DMS53 treated with DMSO at 0.1 percent for 48 hours (cell line): ENCODE measurements around the gene RHOA.
"Not testable (repeated sequence)": the region's sequence is repeated elsewhere in the genome, so short reads cannot be mapped to it uniquely, and the experiment has no call there.

Source experiments
- DNase-seq: peaks from one replicate; lab custom pipeline; 2025; ENCODE audit not compliant: unreplicated experiment; lab: John Stamatoyannopoulos, UW

Gene RHOA

DNA sequence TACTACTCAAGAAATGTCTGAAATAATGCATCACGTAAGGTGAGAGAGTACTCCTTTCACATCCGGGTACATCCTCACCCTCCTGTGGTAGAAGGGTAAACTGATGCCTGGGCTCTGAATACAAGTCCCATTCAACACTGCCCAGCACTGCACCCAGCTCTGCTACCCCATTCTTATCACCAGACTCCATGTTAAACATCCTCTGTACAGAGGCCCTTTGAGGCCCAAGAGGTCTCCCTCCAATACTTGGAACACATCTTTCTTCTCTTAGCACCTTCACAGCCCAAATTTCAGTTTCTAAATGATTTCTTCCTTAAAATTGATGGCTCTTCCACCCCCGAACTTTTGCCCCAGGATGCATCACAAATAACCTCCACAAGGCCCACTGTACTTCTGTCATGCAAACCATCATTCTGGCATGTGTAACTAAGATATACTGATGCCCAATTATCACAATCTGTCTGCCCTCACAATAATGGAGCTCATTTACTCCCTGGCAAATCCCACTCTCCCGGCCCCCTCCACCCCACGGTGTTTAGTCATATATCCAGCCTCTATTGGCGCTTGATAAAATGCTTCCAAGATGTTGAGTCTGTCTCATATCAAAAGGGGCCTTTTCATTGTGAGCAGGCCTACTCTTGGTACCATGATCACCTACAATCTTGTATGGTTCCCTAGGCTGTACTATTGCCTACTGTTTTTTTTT, 41.0 kb downstream of the RHOA start:
- no peak for DNase-seq

DNA sequence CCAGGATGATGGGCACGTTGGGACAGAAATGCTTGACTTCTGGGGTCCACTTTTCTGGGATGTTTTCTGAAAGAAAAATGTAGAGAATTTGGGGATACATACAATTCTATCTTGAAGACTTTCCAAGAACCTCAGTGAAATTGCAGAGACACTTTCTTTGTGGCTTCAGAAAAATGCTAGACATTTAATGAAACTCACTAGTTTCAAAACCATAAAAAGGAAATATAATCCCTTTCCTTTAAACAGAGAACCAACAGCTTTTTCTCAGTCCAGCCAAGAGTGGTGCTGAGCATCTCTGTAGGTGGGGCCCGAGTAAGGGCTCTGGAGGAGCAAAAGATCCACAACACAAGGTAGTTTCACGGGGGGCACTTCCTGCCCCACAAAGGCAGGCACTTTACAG, 49.2 kb downstream of the RHOA start:
- no peak for DNase-seq

DNA sequence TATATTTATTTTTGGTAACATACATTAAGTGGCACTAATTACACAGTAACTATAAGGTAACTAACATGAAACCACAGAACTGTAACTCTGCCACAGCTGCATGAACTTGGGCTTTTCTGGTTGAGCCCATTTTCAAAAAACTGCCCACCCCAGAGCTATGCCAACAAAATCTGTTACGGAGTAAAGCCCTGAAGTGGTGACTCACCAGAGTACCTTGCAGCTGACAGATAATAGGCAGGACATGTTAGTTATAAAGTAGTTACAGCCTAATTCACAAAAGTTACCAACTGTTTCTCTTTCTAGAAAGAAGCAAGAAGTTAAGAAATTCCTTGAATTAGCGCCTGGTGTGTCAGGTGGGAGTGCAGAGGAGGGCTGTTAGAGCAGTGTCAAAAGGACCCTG, 52.2 kb downstream of the RHOA start:
- no peak for DNase-seq

DNA sequence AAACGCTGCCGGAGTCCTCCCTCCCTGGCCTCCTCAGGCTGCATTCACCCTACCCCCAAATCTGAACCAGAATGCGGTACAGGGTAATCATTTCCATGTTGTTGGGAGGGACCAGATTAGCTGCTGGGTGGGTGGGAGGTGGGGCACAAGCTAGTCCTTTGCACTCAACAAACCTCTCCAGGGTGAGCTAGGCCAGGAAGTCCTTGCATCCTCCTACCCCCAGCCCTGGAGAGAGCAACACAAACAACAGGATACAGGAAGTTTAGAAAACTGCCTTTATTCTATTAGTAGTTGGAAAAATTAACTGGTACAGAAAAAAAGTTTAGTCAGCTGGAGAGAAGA, 52.9 kb downstream of the RHOA start:
- DNase-seq: no peak

DNA sequence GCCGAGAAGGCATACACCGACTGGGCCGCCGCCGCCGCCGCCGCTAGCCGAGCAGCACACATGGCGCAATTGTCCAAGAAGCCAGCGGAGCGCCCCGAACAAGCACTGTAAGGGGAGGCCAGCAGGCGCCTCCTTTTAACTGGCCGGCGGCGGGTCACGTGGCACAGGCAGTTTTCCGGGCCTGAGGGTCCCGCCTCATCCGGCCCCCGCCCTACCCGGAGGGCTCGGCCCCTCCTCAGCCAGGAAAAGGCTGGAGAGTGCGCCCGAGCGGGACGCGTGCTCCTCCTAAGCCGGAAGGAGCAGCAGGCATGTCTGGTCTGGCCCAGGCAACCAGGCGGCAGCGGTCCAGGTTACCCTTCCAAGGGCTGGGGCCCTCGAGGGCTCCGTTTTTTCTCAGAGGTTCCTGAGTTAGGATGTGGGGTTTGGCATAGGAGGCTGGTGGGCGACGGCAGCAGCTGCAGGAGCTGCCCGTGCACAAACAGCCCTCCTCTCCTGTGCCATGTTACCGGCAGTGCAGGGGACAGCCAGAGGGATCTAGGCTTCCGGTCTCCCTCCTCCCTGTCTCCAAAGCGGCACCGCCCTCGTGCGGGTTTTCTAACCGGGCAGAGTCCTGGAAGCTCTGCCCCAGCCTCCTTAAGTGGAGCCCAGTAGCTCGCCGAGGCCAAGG, 53.4 kb downstream of the RHOA start, which contains the start of gene GPX1:
Gene GPX1 (minus strand): TSS at position 137 of the 667 bp plus-strand sequence. CDS start 75 bp downstream, at position 62.
- peak; percentile 15 for DNase-seq

DNA sequence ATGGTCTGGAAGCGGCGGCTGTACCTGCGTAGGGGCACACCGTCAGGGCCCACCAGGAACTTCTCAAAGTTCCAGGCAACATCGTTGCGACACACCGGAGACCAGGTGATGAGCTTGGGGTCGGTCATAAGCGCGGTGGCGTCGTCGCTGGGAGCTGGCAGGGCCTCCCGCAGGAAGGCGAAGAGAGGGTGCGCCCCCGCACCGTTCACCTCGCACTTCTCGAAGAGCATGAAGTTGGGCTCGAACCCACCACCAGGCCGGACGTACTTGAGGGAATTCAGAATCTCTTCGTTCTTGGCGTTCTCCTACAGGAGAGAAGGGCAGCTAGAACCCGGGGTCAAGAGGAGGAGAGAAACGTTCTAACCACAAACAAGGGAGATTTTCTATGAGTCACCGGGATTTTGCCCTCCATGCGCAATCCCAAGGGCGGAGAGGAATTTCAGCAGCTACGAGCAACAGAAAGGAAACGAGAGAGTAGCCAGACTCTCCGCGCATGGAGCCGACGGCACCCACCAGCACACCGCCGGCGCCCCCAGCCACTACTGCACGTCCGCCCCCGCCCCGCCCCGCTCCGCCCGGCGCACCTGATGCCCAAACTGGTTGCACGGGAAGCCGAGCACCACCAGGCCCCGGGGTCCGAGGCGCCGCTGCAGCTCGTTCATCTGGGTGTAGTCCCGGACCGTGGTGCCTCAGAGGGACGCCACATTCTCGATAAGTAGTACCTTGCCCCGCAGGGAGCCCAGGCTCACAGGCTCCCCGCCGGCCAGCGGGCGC, 54.1 kb downstream of the RHOA start:
- not testable (repeated sequence) for DNase-seq

DNA sequence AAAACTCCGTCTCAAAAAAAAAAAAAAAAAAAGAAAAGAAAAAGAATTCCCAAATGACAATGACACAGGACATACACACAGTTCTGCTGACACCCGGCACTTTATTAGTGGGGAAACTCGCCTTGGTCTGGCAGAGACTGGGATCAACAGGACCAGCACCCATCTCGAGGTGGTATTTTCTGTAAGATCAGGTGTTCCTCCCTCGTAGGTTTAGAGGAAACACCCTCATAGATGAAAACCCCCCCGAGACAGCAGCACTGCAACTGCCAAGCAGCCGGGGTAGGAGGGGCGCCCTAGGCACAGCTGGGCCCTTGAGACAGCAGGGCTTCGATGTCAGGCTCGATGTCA, 54.7 kb downstream of the RHOA start:
- not testable (repeated sequence) for DNase-seq

DNA sequence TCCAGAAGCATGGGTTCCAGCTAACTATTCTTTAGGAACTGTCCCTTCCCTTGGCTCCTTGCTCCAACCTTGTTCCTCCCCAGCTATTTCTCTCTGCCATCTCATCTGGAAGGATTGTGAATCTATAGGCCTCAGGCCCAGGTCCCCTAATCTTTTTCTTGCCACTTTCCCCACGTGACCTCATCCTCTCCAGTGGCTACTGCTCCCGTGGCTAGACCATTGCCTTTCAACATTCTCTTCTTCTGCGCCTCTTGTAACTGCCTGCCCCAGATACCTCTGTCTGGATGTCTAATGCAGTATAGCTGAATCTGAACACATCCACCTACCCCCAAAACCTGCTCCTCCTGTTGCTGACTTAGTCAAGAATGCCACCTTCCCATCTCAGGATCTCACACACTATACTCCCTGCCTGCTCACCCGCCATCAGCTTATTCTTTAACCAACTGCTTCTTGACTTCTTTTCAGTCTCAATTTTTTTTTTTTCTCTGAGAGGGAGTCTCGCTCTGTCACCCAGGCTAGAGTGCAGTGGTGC, 58.8 kb downstream of the RHOA start:
- no peak for DNase-seq

DNA sequence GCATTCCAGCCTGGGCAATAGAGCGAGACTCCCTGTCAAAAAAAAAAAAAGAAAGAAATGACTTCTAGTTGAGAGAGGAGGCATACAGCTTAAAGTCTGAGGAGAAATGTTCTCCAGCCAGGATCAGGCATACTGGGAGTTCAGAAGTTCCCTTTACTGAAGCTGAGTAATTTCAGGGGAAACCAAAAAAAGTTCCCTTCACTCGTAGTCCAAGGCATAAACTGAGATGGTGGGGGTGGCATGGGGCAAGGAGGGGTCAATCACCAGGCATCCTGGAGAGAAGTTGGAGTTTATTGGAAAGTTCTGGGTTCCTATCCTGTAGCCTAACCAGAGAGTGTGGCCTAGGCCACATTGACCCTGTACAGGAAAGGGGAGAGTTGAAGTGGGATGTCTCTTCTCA, 59.5 kb downstream of the RHOA start:
- DNase-seq: no peak

DNA sequence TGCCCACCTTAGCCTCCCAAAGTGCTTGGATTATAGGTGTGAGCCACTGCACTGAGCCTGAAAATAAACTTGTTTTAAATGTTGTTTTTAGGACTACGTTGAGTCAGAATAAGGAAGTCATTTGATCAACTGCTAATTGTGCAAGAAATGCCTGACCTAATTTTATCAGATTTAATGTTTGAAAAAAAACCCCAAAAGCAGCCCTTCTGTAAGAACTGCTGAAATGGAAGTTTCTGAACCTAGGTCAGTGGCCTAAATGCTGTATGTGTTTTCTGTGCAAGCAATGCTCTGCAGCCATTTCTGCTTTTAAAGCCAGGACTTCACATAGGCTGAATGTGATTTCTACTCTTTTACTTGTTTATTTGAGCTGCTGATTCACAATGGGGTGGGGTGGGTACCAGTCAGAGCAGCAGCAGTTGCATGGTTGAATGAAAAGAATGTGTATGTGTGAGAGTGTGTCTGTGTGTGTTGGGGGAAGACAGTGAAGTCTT, 60.2 kb downstream of the RHOA start:
- no peak for DNase-seq

DNA sequence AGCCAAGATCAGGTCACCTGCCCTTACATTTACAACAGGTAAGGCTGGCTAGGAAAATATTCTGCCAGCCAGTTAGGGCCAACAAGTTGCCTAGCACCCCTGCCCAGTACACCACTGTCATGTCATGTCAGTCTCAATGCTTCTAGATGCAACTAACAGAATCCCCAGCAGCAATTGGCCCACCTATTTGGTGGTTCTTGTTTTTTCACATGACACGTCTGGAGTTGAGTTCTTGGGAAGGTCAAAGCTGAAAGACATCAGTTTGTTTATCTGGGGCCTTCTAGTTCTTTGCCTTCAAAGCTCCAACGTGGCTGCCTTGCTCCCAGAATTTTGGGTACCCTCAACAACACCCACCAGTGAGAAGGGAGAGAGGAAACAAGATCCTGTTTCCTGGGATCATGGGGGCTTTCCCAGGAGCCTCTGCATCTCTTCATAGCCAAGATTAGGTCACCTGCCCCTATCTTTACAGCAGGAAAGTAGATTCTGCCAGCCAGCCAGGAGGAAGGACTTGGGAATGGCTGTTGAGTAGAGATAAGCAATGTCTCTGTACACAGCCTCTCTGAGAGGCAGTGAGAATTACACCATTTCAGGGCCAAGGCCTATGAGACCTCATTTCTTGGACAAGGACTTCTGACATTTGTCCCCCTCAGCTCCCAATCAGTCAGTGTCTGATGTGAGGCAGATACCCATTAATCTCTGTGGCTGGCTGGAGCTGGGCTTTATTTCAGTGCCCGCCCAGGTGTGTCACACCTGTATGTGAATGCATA, 62.2 kb downstream of the RHOA start:
- no peak for DNase-seq

DNA sequence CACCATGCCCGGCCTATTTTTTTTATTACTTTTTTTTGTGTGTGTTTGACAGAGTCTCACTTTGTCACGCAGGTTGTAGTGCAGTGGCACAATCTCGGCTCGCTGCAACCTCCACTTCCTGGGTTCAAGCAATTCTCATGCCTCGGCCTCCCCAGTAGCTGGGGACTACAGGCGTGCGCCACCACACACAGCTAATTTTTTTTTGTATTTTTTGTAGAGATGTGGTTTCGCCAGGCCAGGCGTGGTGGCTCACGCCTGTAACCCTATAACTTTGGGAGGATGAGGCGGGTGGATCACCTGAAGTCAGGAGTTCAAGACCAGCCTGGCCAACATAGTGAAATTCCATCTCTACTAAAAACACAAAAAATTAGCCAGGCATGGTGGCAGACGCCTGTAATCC, 63.4 kb downstream of the RHOA start:
- DNase-seq: not testable (repeated sequence)

DNA sequence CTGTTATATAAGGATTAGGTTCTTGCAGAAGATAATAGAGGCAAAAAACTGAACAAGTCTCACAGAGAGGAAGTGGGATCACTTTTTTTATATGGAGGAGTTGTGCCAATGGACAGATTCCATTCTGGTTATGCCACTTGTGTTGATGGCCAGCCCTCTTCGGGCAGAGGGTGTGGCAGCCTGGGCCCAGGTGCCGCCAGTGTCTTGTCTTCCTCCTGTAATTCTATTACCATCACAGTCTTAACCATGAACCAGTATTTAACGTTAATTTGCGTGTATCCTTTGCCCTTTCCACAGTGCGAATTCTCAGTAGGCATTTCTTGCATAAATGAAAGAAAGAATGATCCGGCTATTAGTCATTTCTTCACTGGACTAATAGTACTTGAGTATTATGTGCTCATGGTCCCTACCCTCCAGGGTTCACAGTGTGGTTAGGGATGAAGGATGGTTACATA, 65.0 kb downstream of the RHOA start:
- DNase-seq: no peak

DNA sequence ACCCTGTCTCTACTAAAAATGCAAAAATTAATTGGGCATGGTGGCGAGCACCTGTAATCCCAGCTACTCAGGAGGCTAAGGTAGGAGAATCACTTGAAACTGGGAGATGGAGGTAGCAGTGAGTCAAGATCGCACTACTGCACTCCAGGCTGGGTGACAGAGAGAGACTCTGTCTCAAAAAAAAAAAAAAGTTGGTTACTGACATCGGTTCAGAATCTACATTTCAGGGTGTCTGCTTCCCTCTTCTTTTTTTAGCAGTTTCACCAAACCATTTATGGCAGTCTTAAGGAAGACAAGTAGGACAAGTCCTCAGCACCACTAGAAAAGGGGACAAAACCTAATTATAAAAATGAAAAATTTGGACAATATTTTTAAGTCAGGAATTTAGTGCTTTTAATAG, 68.6 kb downstream of the RHOA start:
- DNase-seq: no peak

DNA sequence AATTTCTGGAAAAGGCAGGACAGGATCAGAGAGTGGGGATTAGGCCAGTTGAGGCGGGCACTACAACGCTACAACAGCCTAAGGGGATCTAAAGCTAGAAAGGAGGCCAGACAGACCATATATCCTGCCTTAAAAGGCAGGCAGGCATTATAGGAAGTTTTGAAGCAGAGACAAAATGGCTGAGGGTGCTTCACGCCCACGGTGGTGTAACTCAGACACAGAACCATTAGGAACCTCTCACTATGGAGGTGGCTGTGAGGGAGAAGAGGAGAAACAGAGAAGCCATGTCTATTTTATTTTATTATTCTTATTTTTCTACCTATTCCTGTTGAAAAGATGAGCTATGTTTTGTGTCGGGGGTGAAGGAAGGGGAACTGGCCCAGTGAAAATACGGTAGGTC, 69.8 kb downstream of the RHOA start:
- no peak for DNase-seq

DNA sequence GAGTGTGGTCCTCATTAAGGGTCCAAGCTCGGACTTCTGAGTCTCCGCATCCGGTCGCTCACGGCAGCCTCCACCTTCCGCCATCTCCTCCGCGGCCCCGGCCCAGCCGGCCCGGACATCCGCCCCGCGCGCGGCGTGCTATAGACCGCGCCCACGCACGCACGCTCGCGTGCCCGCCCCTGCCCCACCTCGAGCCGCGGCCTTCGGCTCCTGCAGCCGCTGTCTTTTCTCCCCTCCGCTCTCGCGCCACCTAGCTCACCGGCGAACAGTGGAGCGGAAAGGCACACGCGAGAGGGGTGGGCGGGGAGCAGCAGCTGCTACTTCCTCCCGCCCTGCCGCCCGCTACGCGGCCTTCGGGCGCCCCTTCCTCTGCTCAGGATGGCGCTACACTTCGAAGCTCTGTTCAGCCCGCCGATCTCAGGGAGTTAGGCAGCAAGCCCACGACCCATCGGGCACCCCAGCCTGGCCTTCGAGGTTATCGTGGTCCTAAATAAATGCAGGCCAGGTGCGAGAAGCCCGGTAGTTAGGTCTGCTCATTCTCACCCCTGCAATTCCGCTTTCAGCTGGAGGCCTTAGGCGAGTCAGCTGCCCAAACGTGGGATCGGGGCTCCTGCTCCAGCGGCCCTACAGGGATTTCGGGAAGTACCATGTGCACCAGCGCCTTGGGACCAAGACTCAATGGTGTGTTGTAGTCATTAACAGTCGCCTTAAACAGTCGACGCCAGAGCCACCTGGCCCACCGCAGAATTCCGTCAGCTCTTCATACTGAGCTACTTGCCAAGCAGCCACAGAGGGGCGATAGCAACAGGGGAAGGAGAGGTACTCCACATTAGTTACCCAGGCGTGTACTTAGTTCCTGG, 71.6 kb downstream of the RHOA start, which contains the start of gene USP4:
Gene USP4 (minus strand): TSS at position 113 of the 860 bp plus-strand sequence. CDS start 29 bp downstream, at position 84.
- peak; percentile 41 for DNase-seq

DNA sequence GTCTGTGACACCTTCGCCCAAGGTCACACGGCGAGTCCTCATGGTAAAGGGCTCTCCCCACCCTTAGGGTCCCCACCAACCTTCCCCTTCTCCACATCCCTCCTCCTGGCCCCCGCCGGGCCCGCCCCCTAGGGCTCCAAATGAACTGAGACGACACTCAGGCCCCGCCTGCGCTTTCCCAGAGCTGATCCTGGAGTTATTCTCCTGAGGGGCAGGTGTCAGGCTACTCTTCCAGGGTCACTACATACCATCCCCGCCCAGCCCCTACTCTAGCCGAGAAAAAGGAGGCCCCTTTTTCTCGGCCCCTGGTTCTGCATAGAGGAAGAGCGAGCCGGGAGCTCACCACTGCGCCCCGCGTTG, 72.2 kb downstream of the RHOA start:
- DNase-seq: no peak

DNA sequence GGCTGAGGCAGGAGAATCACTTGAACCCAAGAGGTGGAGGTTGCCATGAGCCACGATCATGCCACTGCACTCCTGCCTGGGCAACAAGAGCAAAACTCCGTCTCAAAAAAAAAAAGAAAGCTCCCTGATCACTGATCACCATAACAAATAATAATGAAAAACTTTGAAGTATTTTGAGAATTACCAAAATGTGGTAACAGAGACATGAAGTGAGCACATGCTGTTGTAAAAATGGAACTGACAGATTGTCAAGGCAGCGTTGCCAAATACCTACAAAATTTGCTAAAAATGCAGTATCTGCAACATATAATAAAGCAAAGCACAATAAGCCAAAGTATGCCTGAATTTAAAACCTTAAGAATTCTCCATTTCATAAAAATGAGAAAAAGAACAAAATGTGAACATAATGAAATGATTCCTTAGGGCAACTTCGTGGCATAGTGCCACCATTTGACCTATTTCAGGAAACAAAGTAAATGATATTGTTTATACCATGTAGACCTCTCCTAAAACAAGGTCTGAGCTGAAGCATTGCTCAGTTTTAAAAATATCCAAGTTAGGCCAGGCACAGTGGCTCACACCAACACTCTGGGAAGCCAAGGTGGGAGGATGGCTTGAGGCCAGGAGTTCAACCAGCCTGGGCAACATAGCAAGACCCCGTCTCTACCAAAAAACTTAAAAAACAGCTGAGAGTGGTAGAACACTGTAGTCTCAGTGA, 77.7 kb downstream of the RHOA start:
- DNase-seq: no peak

DNA sequence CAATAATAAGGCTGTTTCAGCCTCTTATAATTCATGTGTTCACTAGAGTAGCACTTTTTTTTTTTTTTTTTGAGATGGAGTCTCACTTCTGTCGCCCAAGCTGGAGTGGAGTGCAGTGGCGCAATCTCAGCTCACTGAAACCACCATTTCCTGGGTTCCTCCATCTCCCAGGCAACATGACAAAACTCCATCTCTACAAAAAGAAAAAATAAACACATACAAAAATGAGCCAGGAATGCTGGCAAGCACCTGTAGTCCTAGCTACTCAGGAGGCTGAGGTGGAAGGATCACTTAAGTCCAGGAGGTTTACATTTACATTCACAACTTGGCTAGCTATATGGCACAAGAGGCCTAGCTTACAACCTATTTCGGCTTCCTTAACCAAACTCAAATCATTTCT, 78.7 kb downstream of the RHOA start:
- DNase-seq: no peak
